ENCODE results near the gene MGAT4A. TPM values are rescaled to one million over a fixed set of nuclear protein-coding genes. Genes with fewer than 3 reads are reported as not detected.
A peak's percentile ranks its signal among the peaks of the same experiment; 100 is the strongest.

MGAT4A gene
- total RNA-seq (10 to 100 TPM; 40.2 to 43.7 TPM), polyA plus RNA-seq (10 to 100 TPM; 16.1 to 23.5 TPM)
- long read RNA-seq, donor 1, full-length matches to known transcripts: 1 of 1 reads
- long read RNA-seq, donor 1, partial matches to known transcripts: 0 of 1 reads
- long read RNA-seq, donor 1, other reads (novel, unspliced or antisense): 0 of 1 reads
- long read RNA-seq, donor 2: 0 reads
- long read RNA-seq, donor 3, full-length matches to known transcripts: 1 of 1 reads
- long read RNA-seq, donor 3, partial matches to known transcripts: 0 of 1 reads
- long read RNA-seq, donor 3, other reads (novel, unspliced or antisense): 0 of 1 reads
- long read RNA-seq, donor 4: 0 reads
- long read RNA-seq, donor 5, full-length matches to known transcripts: 2 of 2 reads
- long read RNA-seq, donor 5, partial matches to known transcripts: 0 of 2 reads
- long read RNA-seq, donor 5, other reads (novel, unspliced or antisense): 0 of 2 reads

GRCh38 chr2:98731041-98731893, at the start of gene MGAT4A:
Gene MGAT4A (minus strand): TSS chr2:98731132. CDS start chr2:98726332, 4,800 bp downstream.
- peaks cover 0 to 16% (median 8%) of the 10 kb centered on the region in 3 donors for H3K27me3 ChIP-seq (ENCODE audit: control insufficient read depth in 3 of 3, insufficient read depth in 3 of 3, low read length in 2 of 3)
- no peaks in the 10 kb centered on the region for H3K9me3 ChIP-seq (ENCODE audit: control insufficient read depth in 4 of 4, insufficient read depth in 3 of 4, low read length in 3 of 4)
- H3K4me3 ChIP-seq: peak within 1 kb of the TSS; percentile 90
- ATAC-seq (ENCODE audit: insufficient read depth, low FRiP score): peak; percentile 84
- 1% methylated on average over 30 to 106 of the region's 110 CpGs for WGBS, 2 donors
- peak within 1 kb of the TSS; percentile 98 to 99 for H3K27ac ChIP-seq (ENCODE audit: low read depth in 1 of 2, low read length in 1 of 2)
- DNase-seq: peak; percentile 66 to 78 (median 70)
- no peaks in the 10 kb centered on the region for H3K36me3 ChIP-seq (ENCODE audit: control insufficient read depth in 4 of 4, insufficient read depth in 4 of 4, low read length in 4 of 4)
- H3K4me1 ChIP-seq (ENCODE audit: control insufficient read depth in 5 of 5, insufficient read depth in 5 of 5, low read length in 5 of 5): peaks cover 0 to 17% (median 4%) of the 10 kb centered on the region in 5 donors
- TF ChIP-seq CTCF (IDR thresholded peaks at IDR 0.05; ENCODE audit: control extremely low read depth, extremely low read depth): no peak
- H3K9ac ChIP-seq (ENCODE audit: insufficient read depth in 1 of 2, low read length in 2 of 2): peak within 1 kb of the TSS; percentile 28 to 58

- DNase-seq: no peak
- no peaks in the 10 kb centered on the region for H3K36me3 ChIP-seq (ENCODE audit: control insufficient read depth in 4 of 4, insufficient read depth in 4 of 4, low read length in 4 of 4)
- H3K4me3 ChIP-seq: no peak overlapping the region
- peaks cover 0 to 18% (median 6%) of the 10 kb centered on the region in 5 donors for H3K4me1 ChIP-seq (ENCODE audit: control insufficient read depth in 5 of 5, insufficient read depth in 5 of 5, low read length in 5 of 5)
- H3K27me3 ChIP-seq (ENCODE audit: control insufficient read depth in 3 of 3, insufficient read depth in 3 of 3, low read length in 2 of 3): no peaks in the 10 kb centered on the region
- H3K9ac ChIP-seq (ENCODE audit: insufficient read depth in 1 of 2, low read length in 2 of 2): no peak overlapping the region
- TF ChIP-seq CTCF (IDR thresholded peaks at IDR 0.05; ENCODE audit: control extremely low read depth, extremely low read depth): no peak
- 84 to 94% methylated on average over 6 of the region's 6 CpGs for WGBS, 2 donors
- no peak for ATAC-seq (ENCODE audit: insufficient read depth, low FRiP score)
- no peak overlapping the region for H3K27ac ChIP-seq (ENCODE audit: low read depth in 1 of 2, low read length in 1 of 2)
- H3K9me3 ChIP-seq (ENCODE audit: control insufficient read depth in 4 of 4, insufficient read depth in 3 of 4, low read length in 3 of 4): no peaks in the 10 kb centered on the region
These were observed 48.0 kb upstream of the MGAT4A start for GRCh38 chr2:98778741-98779483.

- no peak for DNase-seq
- Histone ChIP-seq H3K27me3 (ENCODE audit: control insufficient read depth in 3 of 3, insufficient read depth in 3 of 3, low read length in 2 of 3) (no peaks in the 10 kb centered on the region), H3K9me3 (ENCODE audit: control insufficient read depth in 4 of 4, insufficient read depth in 3 of 4, low read length in 3 of 4) (no peaks in the 10 kb centered on the region), H3K27ac (ENCODE audit: low read depth in 1 of 2, low read length in 1 of 2) (no peak overlapping the region), H3K9ac (ENCODE audit: insufficient read depth in 1 of 2, low read length in 2 of 2) (no peak overlapping the region), H3K4me1 (ENCODE audit: control insufficient read depth in 5 of 5, insufficient read depth in 5 of 5, low read length in 5 of 5) (peaks cover 0 to 18% (median 6%) of the 10 kb centered on the region in 5 donors), H3K36me3 (ENCODE audit: control insufficient read depth in 4 of 4, insufficient read depth in 4 of 4, low read length in 4 of 4) (no peaks in the 10 kb centered on the region), H3K4me3 (no peak overlapping the region)
- WGBS, 2 donors: 80 to 92% methylated on average over 4 of the region's 4 CpGs
- TF ChIP-seq CTCF (IDR thresholded peaks at IDR 0.05; ENCODE audit: control extremely low read depth, extremely low read depth): no peak
- ATAC-seq (ENCODE audit: insufficient read depth, low FRiP score): no peak
These were observed 47.2 kb upstream of the MGAT4A start for GRCh38 chr2:98778151-98778550.
